ENCODE measurements around the gene SNHG17.

DNA sequence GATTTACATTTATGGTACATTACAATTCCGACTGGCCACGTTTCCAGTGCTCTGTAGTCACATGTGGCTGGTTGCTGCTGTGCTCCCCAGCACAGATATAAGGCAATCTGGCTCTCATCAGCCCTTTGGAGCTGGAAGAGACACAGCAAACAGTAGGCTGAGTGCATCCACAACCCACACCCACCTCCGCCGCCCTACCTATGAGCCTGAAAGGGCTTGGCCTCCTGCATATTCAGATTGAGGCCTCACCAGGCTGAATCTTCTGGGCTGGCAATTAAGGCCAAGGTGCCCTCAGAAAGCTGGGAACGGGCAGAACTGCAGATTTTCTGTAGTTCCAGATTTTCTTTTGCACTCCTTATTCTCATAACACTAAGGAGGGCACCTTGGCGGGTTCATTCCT, 2.7 kb upstream of the SNHG17 start:
- no peak for TF ChIP-seq POLR2A (IDR thresholded peaks at IDR 0.05)
- TF ChIP-seq, protein P1, sequence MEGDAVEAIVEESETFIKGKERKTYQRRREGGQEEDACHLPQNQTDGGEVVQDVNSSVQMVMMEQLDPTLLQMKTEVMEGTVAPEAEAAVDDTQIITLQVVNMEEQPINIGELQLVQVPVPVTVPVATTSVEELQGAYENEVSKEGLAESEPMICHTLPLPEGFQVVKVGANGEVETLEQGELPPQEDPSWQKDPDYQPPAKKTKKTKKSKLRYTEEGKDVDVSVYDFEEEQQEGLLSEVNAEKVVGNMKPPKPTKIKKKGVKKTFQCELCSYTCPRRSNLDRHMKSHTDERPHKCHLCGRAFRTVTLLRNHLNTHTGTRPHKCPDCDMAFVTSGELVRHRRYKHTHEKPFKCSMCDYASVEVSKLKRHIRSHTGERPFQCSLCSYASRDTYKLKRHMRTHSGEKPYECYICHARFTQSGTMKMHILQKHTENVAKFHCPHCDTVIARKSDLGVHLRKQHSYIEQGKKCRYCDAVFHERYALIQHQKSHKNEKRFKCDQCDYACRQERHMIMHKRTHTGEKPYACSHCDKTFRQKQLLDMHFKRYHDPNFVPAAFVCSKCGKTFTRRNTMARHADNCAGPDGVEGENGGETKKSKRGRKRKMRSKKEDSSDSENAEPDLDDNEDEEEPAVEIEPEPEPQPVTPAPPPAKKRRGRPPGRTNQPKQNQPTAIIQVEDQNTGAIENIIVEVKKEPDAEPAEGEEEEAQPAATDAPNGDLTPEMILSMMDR (IDR thresholded peaks at IDR 0.05), result no peak

All from esophagus squamous epithelium (tissue), 4 donors.